ENCODE data around the gene KCNT1.

The KCNT1 gene

DNA sequence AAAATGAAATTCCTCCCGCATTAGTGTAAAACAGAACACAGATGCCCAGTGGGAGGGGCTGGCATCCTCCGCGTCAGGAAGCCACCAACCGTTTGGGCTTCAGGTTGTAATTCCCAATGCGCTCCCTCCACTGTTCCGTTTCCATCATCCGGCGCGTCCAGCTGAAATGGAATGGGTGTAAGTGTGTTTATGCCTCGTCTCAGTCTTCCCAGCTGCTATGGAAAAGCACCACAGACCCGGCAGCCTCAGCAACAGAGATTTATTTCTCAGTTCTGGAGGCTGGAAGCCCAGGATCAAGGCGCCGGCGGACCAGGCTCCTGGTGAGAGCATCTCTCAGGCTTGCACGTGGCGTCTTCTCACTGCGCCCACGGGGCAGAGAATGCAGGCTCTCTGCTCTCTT, 20.4 kb downstream of the KCNT1 start:
- Histone ChIP-seq H3K9me3 (ENCODE audit: control insufficient read depth in 1 of 2, low read length in 2 of 2) (no peaks in the 10 kb centered on the region), H3K27me3 (ENCODE audit: control insufficient read depth in 1 of 2, insufficient read depth in 2 of 2, low read length in 2 of 2) (no peaks in the 10 kb centered on the region), H3K4me3 (ENCODE audit: low read depth in 1 of 2, low read length in 2 of 2) (no peak overlapping the region), H3K27ac (ENCODE audit: low read depth, low read length) (no peak overlapping the region), H3K9ac (ENCODE audit: low read depth in 1 of 2, low read length in 2 of 2) (no peak overlapping the region), H3K4me1 (ENCODE audit: control insufficient read depth in 1 of 2, insufficient read depth in 2 of 2, low read length in 2 of 2) (no peaks in the 10 kb centered on the region), H3K36me3 (ENCODE audit: control insufficient read depth in 1 of 2, insufficient read depth in 2 of 2, low read length in 2 of 2) (no peaks in the 10 kb centered on the region)

DNA sequence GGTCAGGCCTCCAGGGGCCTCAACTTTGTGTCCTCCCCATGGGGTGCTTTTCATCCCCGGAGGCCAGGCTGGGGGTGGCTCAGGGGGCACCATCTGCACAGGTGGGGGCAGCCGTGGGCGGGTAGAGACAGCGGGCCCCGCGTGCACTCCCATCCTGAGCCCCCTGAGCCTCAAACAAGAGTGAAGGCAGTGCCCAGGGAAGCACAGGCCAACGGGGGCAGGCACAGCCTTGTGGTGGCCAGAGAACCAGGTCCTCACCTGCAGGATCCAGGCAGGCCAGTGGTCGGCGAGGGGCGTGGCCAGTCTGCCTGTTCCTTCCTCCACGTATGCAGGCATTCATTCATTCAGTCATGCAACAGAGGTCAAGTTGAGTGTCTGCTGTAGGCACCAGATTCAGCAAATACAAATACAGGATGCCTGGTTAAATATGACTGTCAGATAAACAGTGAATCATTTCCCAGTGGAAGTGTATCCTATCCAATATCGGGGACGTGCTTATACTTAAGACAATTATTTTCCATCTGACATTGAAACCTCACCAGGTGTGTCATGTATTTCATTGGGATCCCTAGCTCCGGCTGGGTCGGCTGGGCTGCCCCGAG, 22.3 kb downstream of the KCNT1 start:
- no peak overlapping the region for H3K27ac ChIP-seq (ENCODE audit: low read depth, low read length)
- no peaks in the 10 kb centered on the region for H3K9me3 ChIP-seq (ENCODE audit: control insufficient read depth in 1 of 2, low read length in 2 of 2)
- H3K9ac ChIP-seq (ENCODE audit: low read depth in 1 of 2, low read length in 2 of 2), result no peak overlapping the region
- no peaks in the 10 kb centered on the region for H3K4me1 ChIP-seq (ENCODE audit: control insufficient read depth in 1 of 2, insufficient read depth in 2 of 2, low read length in 2 of 2)
- no peak overlapping the region for H3K4me3 ChIP-seq (ENCODE audit: low read depth in 1 of 2, low read length in 2 of 2)
- no peaks in the 10 kb centered on the region for H3K36me3 ChIP-seq (ENCODE audit: control insufficient read depth in 1 of 2, insufficient read depth in 2 of 2, low read length in 2 of 2)
- no peaks in the 10 kb centered on the region for H3K27me3 ChIP-seq (ENCODE audit: control insufficient read depth in 1 of 2, insufficient read depth in 2 of 2, low read length in 2 of 2)

- Histone ChIP-seq H3K4me1 (ENCODE audit: control insufficient read depth in 1 of 2, insufficient read depth in 2 of 2, low read length in 2 of 2) (no peaks in the 10 kb centered on the region), H3K27ac (ENCODE audit: low read depth, low read length) (no peak overlapping the region), H3K27me3 (ENCODE audit: control insufficient read depth in 1 of 2, insufficient read depth in 2 of 2, low read length in 2 of 2) (no peaks in the 10 kb centered on the region), H3K36me3 (ENCODE audit: control insufficient read depth in 1 of 2, insufficient read depth in 2 of 2, low read length in 2 of 2) (no peaks in the 10 kb centered on the region), H3K4me3 (ENCODE audit: low read depth in 1 of 2, low read length in 2 of 2) (no peak overlapping the region), H3K9ac (ENCODE audit: low read depth in 1 of 2, low read length in 2 of 2) (no peak overlapping the region), H3K9me3 (ENCODE audit: control insufficient read depth in 1 of 2, low read length in 2 of 2) (no peaks in the 10 kb centered on the region)
These were observed 24.3 kb downstream of the KCNT1 start for GRCh38 chr9:135726138-135726853.

DNA sequence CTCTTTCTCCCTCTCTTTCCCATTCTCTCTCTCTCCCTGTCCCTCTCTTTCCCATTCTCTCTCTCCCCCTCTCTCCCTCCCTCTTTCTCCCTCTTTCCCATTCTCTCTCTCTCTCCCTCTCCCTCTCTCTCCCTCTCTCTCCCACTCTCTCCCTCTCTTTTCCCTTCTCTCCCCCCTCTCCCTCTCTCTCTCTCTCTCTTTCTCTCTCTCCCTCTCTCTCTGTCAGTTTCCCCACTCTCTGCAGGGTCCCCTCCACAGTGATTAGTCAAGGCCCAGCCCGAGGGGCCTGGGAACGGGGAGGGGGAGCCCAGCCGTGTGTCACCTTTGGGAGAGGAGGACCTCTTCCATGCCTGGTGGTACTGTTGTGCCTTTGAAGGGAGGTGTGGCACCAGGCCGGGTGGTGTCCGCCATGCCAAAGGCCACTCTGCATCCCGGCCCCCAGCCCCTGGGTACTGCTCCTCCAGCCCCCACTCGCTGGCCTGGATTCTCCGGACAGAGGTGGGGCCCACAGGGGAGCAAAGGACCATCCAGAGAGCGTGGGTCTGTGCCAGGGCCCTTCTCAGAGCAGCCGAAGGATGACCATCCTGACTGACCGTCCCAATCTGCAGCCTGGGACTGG, 25.4 kb downstream of the KCNT1 start:
- Histone ChIP-seq H3K9ac (ENCODE audit: low read depth in 1 of 2, low read length in 2 of 2) (no peak overlapping the region), H3K27ac (ENCODE audit: low read depth, low read length) (no peak overlapping the region), H3K27me3 (ENCODE audit: control insufficient read depth in 1 of 2, insufficient read depth in 2 of 2, low read length in 2 of 2) (no peaks in the 10 kb centered on the region), H3K36me3 (ENCODE audit: control insufficient read depth in 1 of 2, insufficient read depth in 2 of 2, low read length in 2 of 2) (no peaks in the 10 kb centered on the region), H3K4me3 (ENCODE audit: low read depth in 1 of 2, low read length in 2 of 2) (no peak overlapping the region), H3K9me3 (ENCODE audit: control insufficient read depth in 1 of 2, low read length in 2 of 2) (peaks cover 0 to 3% of the 10 kb centered on the region in 2 donors), H3K4me1 (ENCODE audit: control insufficient read depth in 1 of 2, insufficient read depth in 2 of 2, low read length in 2 of 2) (no peaks in the 10 kb centered on the region)

DNA sequence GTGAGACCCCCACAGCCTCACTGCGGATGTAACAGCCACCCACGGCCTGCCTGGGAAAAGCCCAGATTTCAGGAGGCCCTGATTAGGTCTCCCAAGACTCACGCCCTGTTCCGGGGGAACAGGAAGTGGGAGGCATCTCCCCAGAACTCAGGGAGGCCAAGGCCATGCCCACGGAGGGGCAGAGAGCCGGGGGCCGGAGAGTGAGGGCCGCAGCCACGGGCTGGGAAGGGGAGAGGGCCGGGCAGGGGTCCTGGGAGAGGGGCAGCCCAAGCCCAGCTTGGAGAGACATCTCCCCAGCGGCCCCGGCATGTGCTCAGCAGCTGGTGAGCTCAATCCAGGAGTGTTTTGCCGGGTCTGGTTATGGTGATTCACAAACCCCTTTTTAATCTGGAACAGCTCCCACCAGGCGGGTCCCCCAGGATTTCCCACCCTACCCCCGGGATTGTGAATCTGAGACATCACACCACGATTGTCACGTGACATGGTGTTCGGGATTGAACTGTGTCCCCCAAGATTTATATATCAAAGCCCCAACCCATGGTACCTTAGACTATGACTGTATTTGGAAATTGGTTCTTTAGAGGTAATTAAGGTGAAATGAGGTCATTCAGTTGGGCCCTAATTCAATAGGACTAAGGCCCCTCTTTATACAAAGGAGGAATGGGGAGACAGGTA, 26.6 kb downstream of the KCNT1 start:
- Histone ChIP-seq H3K4me1 (ENCODE audit: control insufficient read depth in 1 of 2, insufficient read depth in 2 of 2, low read length in 2 of 2) (no peaks in the 10 kb centered on the region), H3K4me3 (ENCODE audit: low read depth in 1 of 2, low read length in 2 of 2) (no peak overlapping the region), H3K36me3 (ENCODE audit: control insufficient read depth in 1 of 2, insufficient read depth in 2 of 2, low read length in 2 of 2) (no peaks in the 10 kb centered on the region), H3K9ac (ENCODE audit: low read depth in 1 of 2, low read length in 2 of 2) (no peak overlapping the region), H3K27ac (ENCODE audit: low read depth, low read length) (no peak overlapping the region), H3K9me3 (ENCODE audit: control insufficient read depth in 1 of 2, low read length in 2 of 2) (peaks cover 0 to 3% of the 10 kb centered on the region in 2 donors), H3K27me3 (ENCODE audit: control insufficient read depth in 1 of 2, insufficient read depth in 2 of 2, low read length in 2 of 2) (no peaks in the 10 kb centered on the region)

GRCh38 chr9:135729480-135729879, 27.5 kb downstream of the KCNT1 start:
- Histone ChIP-seq H3K27me3 (ENCODE audit: control insufficient read depth in 1 of 2, insufficient read depth in 2 of 2, low read length in 2 of 2) (no peaks in the 10 kb centered on the region), H3K27ac (ENCODE audit: low read depth, low read length) (no peak overlapping the region), H3K9ac (ENCODE audit: low read depth in 1 of 2, low read length in 2 of 2) (no peak overlapping the region)

DNA sequence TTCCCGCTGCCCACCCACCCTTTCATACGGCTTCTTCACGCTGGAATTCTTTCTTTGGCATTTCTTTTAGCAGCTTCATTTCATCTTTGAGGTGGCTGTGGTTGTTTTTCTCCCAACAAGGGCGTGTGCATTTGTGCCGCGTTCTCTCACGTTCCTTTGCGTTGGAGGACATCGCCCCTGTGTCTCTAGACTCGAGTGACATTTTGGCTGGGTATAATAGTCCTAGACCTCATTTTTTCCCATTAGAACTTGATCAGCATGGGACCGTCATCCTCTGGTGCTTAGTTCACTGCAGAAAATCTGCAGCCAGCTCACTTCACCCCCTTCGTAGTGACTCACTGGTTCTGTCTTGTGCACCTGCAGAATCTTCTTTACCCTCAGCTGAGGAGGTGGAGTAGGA, 29.5 kb downstream of the KCNT1 start:
- Histone ChIP-seq H3K9me3 (ENCODE audit: control insufficient read depth in 1 of 2, low read length in 2 of 2) (peaks cover 0 to 3% of the 10 kb centered on the region in 2 donors), H3K36me3 (ENCODE audit: control insufficient read depth in 1 of 2, insufficient read depth in 2 of 2, low read length in 2 of 2) (no peaks in the 10 kb centered on the region), H3K9ac (ENCODE audit: low read depth in 1 of 2, low read length in 2 of 2) (no peak overlapping the region), H3K27ac (ENCODE audit: low read depth, low read length) (no peak overlapping the region), H3K4me1 (ENCODE audit: control insufficient read depth in 1 of 2, insufficient read depth in 2 of 2, low read length in 2 of 2) (no peaks in the 10 kb centered on the region), H3K27me3 (ENCODE audit: control insufficient read depth in 1 of 2, insufficient read depth in 2 of 2, low read length in 2 of 2) (no peaks in the 10 kb centered on the region), H3K4me3 (ENCODE audit: low read depth in 1 of 2, low read length in 2 of 2) (no peak overlapping the region)

More at GRCh38 chr9:135729480-135729879, 27.5 kb downstream of the KCNT1 start:
- Histone ChIP-seq H3K36me3 (ENCODE audit: control insufficient read depth in 1 of 2, insufficient read depth in 2 of 2, low read length in 2 of 2) (no peaks in the 10 kb centered on the region), H3K4me3 (ENCODE audit: low read depth in 1 of 2, low read length in 2 of 2) (no peak overlapping the region), H3K4me1 (ENCODE audit: control insufficient read depth in 1 of 2, insufficient read depth in 2 of 2, low read length in 2 of 2) (no peaks in the 10 kb centered on the region), H3K9me3 (ENCODE audit: control insufficient read depth in 1 of 2, low read length in 2 of 2) (peaks cover 0 to 3% of the 10 kb centered on the region in 2 donors)

- H3K27me3 ChIP-seq (ENCODE audit: control insufficient read depth in 1 of 2, insufficient read depth in 2 of 2, low read length in 2 of 2), result peaks cover 0 to 5% of the 10 kb centered on the region in 2 donors
- no peaks in the 10 kb centered on the region for H3K4me1 ChIP-seq (ENCODE audit: control insufficient read depth in 1 of 2, insufficient read depth in 2 of 2, low read length in 2 of 2)
- no peaks in the 10 kb centered on the region for H3K36me3 ChIP-seq (ENCODE audit: control insufficient read depth in 1 of 2, insufficient read depth in 2 of 2, low read length in 2 of 2)
- H3K4me3 ChIP-seq (ENCODE audit: low read depth in 1 of 2, low read length in 2 of 2), result no peak overlapping the region
- H3K9ac ChIP-seq (ENCODE audit: low read depth in 1 of 2, low read length in 2 of 2), result no peak overlapping the region
- H3K27ac ChIP-seq (ENCODE audit: low read depth, low read length), result no peak overlapping the region
- peaks cover 0 to 3% of the 10 kb centered on the region in 2 donors for H3K9me3 ChIP-seq (ENCODE audit: control insufficient read depth in 1 of 2, low read length in 2 of 2)
These were observed 30.7 kb downstream of the KCNT1 start for GRCh38 chr9:135732569-135733257.

- peaks cover 0 to 5% of the 10 kb centered on the region in 2 donors for H3K27me3 ChIP-seq (ENCODE audit: control insufficient read depth in 1 of 2, insufficient read depth in 2 of 2, low read length in 2 of 2)
- H3K27ac ChIP-seq (ENCODE audit: low read depth, low read length), result no peak overlapping the region
- H3K9ac ChIP-seq (ENCODE audit: low read depth in 1 of 2, low read length in 2 of 2), result no peak overlapping the region
- no peak overlapping the region for H3K4me3 ChIP-seq (ENCODE audit: low read depth in 1 of 2, low read length in 2 of 2)
- no peaks in the 10 kb centered on the region for H3K36me3 ChIP-seq (ENCODE audit: control insufficient read depth in 1 of 2, insufficient read depth in 2 of 2, low read length in 2 of 2)
- no peaks in the 10 kb centered on the region for H3K4me1 ChIP-seq (ENCODE audit: control insufficient read depth in 1 of 2, insufficient read depth in 2 of 2, low read length in 2 of 2)
- peaks cover 0 to 3% of the 10 kb centered on the region in 2 donors for H3K9me3 ChIP-seq (ENCODE audit: control insufficient read depth in 1 of 2, low read length in 2 of 2)
These were observed 32.7 kb downstream of the KCNT1 start for GRCh38 chr9:135734616-135735144.

All from duodenal mucosa (tissue), 2 donors.